ENCODE data around the gene PGAM5.

DNA sequence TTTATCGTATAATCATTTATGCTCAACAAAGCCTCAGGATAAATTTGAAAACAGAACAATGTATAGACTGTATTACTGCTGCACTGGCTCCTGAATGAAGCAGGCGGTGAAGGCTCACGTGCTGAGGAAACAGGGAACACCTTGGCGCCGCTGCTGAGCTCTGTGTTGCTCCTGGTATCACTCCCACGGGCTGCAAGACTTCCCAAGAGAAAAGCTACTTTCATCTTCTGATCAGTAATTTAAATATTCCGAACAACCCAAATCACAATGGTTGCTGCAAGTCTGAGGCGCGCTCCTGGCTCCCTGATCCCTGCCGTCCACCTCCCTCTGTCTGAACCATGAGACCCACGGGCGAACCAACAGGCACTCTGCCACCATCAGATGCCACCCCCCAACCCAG lies 15.7 kb downstream of the PGAM5 start:
- TF ChIP-seq, protein P1, sequence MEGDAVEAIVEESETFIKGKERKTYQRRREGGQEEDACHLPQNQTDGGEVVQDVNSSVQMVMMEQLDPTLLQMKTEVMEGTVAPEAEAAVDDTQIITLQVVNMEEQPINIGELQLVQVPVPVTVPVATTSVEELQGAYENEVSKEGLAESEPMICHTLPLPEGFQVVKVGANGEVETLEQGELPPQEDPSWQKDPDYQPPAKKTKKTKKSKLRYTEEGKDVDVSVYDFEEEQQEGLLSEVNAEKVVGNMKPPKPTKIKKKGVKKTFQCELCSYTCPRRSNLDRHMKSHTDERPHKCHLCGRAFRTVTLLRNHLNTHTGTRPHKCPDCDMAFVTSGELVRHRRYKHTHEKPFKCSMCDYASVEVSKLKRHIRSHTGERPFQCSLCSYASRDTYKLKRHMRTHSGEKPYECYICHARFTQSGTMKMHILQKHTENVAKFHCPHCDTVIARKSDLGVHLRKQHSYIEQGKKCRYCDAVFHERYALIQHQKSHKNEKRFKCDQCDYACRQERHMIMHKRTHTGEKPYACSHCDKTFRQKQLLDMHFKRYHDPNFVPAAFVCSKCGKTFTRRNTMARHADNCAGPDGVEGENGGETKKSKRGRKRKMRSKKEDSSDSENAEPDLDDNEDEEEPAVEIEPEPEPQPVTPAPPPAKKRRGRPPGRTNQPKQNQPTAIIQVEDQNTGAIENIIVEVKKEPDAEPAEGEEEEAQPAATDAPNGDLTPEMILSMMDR (IDR thresholded peaks at IDR 0.05) = no peak
- no peak for TF ChIP-seq ZFX (IDR thresholded peaks at IDR 0.05; ENCODE audit: borderline replicate concordance)
